Chondrocyte (in vitro differentiated cells): Measurements from ENCODE around the gene ACOXL. TPM values are rescaled to one million over a fixed set of nuclear protein-coding genes. Genes with fewer than 3 reads are reported as not detected.

Source experiments
- DNase-seq: peaks from one replicate; pipeline ENCODE4 v3.0.0; 2021; ENCODE audit warnings: mixed read lengths, low spot score
- H3K27ac Mint-ChIP-seq: one replicate; pipeline ENCODE4 v1.8.0; 2021; ENCODE audit warnings: mild to moderate bottlenecking, moderate library complexity, mixed read lengths; ENCODE audit not compliant: unreplicated experiment
- H3K27me3 Mint-ChIP-seq: 2 replicates; pipeline ENCODE4 v1.8.0; 2021; ENCODE audit warnings: low read depth, mixed read lengths
- H3K36me3 Mint-ChIP-seq: 2 replicates; pipeline ENCODE4 v1.8.0; 2021; ENCODE audit warnings: low read depth, mixed read lengths
- H3K4me1 Mint-ChIP-seq: 2 replicates; pipeline ENCODE4 v1.8.0; 2021; ENCODE audit warnings: low read depth, mild to moderate bottlenecking, mixed read lengths
- H3K4me3 Mint-ChIP-seq: one replicate; pipeline ENCODE4 v1.8.0; 2021; ENCODE audit warnings: mild to moderate bottlenecking, moderate library complexity, mixed read lengths; ENCODE audit not compliant: unreplicated experiment
- H3K9me3 Mint-ChIP-seq: 2 replicates; pipeline ENCODE4 v1.8.0; 2021; ENCODE audit warnings: low read depth, mixed read lengths
- total RNA-seq: library from RNA; stranded (reverse); gene quantifications from 3 replicates; pipeline ENCODE4 v1.2.1, GENCODE V29; 2021
- TF ChIP-seq, protein P1 (sequence below): fragments of 200-600 bp; sonication (generic); IDR thresholded peaks from 2 replicates; pipeline ENCODE4 v1.5.0; 2021; ENCODE audit warnings: antibody characterized with exemption, mild to moderate bottlenecking, moderate library complexity

The ACOXL gene
- total RNA-seq, 1 donor from 2014 or later: not detected

DNA sequence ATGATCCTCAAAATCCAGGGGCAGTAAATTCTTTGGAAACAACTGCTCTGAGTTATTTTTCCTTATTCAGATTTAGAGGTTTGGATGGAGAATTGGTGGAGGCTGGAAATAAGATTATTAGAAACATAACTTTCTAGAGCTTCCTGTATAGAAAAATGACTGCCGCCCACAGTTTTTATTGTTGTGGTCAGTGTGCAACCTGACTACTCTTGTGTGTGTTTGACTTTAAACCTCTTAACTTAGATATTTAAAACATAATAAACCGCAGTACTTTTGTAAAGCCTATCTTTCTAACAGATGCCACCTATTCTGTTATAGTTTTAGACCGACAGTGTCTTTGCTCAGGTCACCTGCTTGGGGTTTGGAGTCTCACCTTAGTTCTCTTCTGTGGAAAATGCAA is 272.9 kb downstream of the ACOXL start:
- H3K9me3 Mint-ChIP-seq: peaks cover 17% of the 10 kb centered on the region
- H3K36me3 Mint-ChIP-seq: peaks cover 5% of the 10 kb centered on the region
- TF ChIP-seq, protein P1, sequence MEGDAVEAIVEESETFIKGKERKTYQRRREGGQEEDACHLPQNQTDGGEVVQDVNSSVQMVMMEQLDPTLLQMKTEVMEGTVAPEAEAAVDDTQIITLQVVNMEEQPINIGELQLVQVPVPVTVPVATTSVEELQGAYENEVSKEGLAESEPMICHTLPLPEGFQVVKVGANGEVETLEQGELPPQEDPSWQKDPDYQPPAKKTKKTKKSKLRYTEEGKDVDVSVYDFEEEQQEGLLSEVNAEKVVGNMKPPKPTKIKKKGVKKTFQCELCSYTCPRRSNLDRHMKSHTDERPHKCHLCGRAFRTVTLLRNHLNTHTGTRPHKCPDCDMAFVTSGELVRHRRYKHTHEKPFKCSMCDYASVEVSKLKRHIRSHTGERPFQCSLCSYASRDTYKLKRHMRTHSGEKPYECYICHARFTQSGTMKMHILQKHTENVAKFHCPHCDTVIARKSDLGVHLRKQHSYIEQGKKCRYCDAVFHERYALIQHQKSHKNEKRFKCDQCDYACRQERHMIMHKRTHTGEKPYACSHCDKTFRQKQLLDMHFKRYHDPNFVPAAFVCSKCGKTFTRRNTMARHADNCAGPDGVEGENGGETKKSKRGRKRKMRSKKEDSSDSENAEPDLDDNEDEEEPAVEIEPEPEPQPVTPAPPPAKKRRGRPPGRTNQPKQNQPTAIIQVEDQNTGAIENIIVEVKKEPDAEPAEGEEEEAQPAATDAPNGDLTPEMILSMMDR: no peak
- H3K27ac Mint-ChIP-seq: no peak overlapping the region
- H3K4me3 Mint-ChIP-seq: no peak overlapping the region
- no peak for DNase-seq
- peaks cover 4% of the 10 kb centered on the region for H3K4me1 Mint-ChIP-seq
- peaks cover 46% of the 10 kb centered on the region for H3K27me3 Mint-ChIP-seq

DNA sequence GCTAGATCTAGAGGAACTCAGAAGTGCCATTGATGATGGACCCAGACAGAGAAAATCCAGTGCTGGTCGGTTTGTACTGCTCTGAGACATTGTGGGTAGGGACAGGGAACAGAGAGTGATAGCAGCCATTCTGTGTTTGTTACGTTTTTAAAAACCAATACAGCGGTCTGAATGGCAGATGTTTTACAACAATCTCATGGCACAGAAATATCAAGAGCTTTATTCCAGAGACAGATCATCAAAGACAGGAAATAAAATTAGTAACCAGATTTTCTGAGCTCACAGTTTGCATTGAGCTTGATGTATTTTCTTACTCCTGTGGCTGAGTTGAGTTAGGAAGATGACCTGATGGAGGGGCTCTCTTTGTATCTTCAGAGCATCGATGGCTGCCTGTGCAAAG is 273.4 kb downstream of the ACOXL start:
- H3K4me1 Mint-ChIP-seq: peaks cover 4% of the 10 kb centered on the region
- peaks cover 43% of the 10 kb centered on the region for H3K27me3 Mint-ChIP-seq
- no peak for DNase-seq
- H3K4me3 Mint-ChIP-seq: no peak overlapping the region
- H3K9me3 Mint-ChIP-seq: peaks cover 19% of the 10 kb centered on the region
- H3K36me3 Mint-ChIP-seq: peaks cover 5% of the 10 kb centered on the region
- TF ChIP-seq, protein P1: no peak
- no peak overlapping the region for H3K27ac Mint-ChIP-seq

DNA sequence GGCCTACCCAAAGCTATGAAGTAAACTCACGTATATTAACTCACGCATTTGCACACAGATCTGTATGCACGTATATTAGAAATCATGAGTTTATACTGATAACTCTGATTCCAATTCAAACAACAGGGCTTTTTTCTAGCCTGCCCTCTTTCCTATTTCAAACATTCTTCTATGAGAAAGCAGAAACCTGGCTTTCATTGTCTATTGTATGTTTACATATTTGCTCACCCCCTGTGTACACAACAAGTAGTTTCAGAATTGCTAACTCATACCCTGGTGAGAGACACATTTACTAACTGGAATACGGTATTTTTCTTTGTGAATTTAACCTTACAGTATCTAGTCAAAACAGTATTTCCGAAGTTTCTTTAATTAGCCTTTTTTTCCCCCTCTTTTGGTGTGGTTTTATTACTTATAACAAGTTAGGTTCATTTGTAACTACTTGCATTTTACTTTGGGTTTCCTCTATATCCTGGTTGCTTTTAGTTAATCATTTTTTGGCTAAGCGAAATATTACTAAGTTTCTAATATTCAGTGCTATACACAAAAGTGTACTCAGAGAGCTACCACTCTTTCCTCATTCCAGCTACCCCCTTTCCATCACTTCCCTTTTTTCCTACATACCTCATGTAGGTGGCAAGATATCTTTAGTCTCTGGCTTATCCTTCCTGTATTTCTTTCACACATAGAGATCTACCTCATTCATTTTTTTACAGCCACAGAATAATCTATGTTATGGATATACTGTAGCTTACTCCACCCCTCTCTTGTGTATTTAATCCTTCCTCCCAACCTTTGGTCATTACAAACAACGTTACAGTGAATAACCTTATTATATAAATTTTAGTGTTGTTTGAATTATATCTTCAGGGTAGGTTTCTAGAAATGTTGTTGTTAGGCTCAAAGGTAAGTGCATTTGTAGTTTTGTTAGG is 275.6 kb downstream of the ACOXL start:
- H3K9me3 Mint-ChIP-seq: peaks cover 32% of the 10 kb centered on the region
- no peak for DNase-seq
- TF ChIP-seq, protein P1: no peak
- peaks cover 4% of the 10 kb centered on the region for H3K4me1 Mint-ChIP-seq
- peaks cover 9% of the 10 kb centered on the region for H3K36me3 Mint-ChIP-seq
- no peak overlapping the region for H3K27ac Mint-ChIP-seq
- no peak overlapping the region for H3K4me3 Mint-ChIP-seq
- H3K27me3 Mint-ChIP-seq: peaks cover 36% of the 10 kb centered on the region

DNA sequence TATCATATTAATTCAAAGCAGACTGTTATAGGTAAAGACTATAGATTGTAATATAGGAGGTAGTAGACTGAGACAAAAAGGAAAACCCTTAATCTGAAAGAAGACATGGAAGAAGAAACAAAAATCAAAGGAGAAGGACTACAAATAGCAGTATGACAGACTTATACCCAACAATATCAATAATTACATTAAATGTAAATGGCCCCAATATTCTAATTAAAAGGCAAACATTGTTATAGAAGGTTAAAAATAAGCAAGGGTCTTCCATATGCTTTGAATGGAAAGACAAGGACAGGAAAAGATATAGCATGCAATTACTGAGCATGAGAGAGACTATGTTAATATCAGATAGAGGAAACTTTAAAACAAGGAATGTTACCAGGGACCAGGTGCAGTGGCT is 278.8 kb downstream of the ACOXL start:
- no peak for DNase-seq
- H3K4me1 Mint-ChIP-seq: no peaks in the 10 kb centered on the region
- TF ChIP-seq, protein P1: no peak
- H3K36me3 Mint-ChIP-seq: peaks cover 9% of the 10 kb centered on the region
- no peak overlapping the region for H3K4me3 Mint-ChIP-seq
- peaks cover 38% of the 10 kb centered on the region for H3K9me3 Mint-ChIP-seq
- no peak overlapping the region for H3K27ac Mint-ChIP-seq
- H3K27me3 Mint-ChIP-seq: peaks cover 28% of the 10 kb centered on the region

DNA sequence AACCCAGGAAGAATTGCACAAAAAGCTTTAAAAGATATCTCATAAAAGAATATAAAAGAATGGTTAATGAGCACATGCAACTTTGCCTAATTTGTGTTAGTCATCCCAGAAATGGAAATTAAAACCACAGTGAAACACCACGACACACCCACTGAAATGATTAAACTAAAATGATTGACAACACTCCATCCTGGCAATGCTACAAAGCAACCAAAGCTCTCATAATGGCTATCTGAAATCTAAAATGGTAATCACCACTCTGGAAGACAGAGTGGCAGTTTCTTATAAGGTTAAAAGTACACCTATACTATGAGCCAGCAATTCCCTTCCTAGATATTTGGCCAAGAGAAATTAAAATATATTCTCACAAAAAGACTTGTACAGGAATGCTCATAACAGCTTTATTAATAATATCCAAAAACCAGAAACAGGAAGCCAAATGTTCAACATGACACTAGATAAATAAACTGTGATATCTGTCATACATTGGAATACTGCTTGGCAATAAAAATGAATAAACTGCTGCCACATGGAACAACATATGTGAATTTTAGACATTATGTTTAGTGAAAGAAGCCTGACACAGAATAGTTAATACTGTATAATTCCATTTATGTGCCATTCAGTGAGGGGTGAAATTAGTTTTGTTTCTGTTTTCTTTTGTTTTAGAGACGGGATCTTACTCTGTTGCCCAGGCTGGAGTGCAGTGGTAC is 283.1 kb downstream of the ACOXL start:
- no peaks in the 10 kb centered on the region for H3K4me1 Mint-ChIP-seq
- no peak for DNase-seq

More for the DNA sequence above, 283.1 kb downstream of the ACOXL start:
- Mint-ChIP-seq H3K9me3 (peaks cover 19% of the 10 kb centered on the region), H3K27ac (no peak overlapping the region), H3K36me3 (peaks cover 4% of the 10 kb centered on the region), H3K27me3 (peaks cover 16% of the 10 kb centered on the region), H3K4me3 (no peak overlapping the region)
- TF ChIP-seq, protein P1: no peak
